ENCODE data around the gene POU3F3.

Gene POU3F3

GRCh38 chr2:104862058-104862941 lies 8.4 kb downstream of the POU3F3 start:
- no peak for FAIRE-seq

- FAIRE-seq, result no peak
These were observed 9.2 kb downstream of the POU3F3 start for GRCh38 chr2:104863146-104863467.

DNA sequence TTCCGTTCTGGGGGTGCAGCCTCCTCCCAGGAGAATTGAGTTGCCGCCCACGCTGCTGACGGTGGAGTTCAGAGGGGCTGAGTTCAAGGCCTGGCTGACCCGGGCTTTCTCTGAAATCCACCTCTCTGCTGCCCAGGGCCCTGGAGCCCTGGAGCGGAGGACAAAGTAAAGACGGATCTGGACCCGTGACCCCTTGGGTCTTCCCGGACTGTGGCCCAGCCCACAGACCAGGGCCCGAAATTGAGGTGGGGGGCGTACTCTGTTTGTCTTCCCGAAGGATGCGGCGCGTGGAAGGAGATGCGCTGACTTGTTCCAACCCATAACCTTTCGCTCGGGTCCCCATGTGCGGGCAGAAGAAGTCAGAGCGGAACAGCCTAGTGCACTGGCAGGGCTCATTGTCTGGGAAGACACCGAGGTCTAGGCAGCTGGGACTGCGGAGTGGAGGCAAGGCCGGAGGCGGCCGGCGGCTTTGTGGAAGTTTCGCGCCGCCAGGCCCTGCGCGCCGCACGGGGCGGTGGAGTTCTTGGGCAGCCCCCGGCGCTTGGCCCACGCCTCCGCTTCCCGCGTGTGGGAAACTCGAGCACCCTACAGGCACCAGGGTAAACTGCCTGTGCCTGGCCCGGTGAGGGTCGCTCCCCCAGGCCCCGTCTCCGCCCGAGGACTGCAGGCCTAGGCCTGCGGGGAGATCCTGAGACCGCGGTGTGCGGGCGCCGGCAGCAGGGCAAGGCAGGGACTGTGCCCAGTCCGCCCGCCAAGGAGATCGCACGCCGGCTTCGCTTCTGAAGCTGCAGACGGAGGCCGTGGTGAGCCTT lies 9.8 kb downstream of the POU3F3 start:
- FAIRE-seq, result no peak

- FAIRE-seq, result no peak
These were observed 10.6 kb downstream of the POU3F3 start for GRCh38 chr2:104864280-104865095.

GRCh38 chr2:104865096-104865470 lies 11.2 kb downstream of the POU3F3 start:
- FAIRE-seq, result no peak

- no peak for FAIRE-seq
These were observed 12.4 kb downstream of the POU3F3 start for GRCh38 chr2:104866122-104866864.

- FAIRE-seq, result no peak
These were observed 13.2 kb downstream of the POU3F3 start for GRCh38 chr2:104866883-104867812.

DNA sequence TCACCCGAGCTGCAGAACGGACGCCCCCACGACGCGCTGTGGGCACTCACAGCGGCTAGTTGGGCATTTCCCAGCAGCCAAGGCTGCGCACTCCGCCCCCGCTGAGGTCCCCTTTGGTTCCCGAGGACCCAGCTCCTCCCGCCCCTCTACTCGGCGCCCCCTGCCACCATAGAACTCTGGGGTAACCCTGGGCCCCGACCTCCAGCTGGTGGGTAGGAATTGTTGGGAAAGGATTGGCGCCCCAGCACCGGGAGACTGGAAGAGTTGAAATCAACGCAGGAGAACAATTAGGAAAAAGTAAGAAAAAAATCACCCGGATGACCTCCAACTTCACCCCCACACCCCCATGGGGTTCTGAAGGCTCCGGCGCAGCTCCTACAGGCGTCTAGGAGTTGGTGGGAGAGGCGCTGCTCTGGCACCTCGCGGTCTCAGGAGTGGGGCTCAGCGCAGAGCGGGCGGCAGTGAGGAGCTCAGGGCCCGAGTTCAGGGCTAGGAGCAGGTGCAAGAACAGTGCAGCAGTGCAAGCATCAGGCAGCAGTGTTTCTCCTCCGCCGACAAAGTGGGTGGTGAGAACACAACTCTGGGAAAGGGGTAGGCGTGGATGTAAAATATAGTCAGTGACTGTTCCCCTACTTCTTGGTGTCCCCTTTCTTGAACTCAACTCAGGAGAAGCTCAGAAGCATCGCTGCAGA lies 14.0 kb downstream of the POU3F3 start:
- FAIRE-seq, result no peak

- no peak for FAIRE-seq
These were observed 14.6 kb downstream of the POU3F3 start for GRCh38 chr2:104868505-104868866.

- FAIRE-seq, result no peak
These were observed 16.4 kb downstream of the POU3F3 start for GRCh38 chr2:104870100-104870975.

- no peak for FAIRE-seq
These were observed 17.7 kb downstream of the POU3F3 start for GRCh38 chr2:104871649-104871971.

- no peak for FAIRE-seq
These were observed 18.3 kb downstream of the POU3F3 start for GRCh38 chr2:104871972-104872865.

- FAIRE-seq, result no peak
These were observed 19.2 kb downstream of the POU3F3 start for GRCh38 chr2:104872866-104873688.

GRCh38 chr2:104873689-104874054 lies 19.8 kb downstream of the POU3F3 start:
- no peak for FAIRE-seq

GRCh38 chr2:104874230-104874629 lies 20.3 kb downstream of the POU3F3 start:
- FAIRE-seq, result no peak

- no peak for FAIRE-seq
These were observed 21.3 kb downstream of the POU3F3 start for GRCh38 chr2:104875262-104875661.

GRCh38 chr2:104876606-104877570 lies 23.0 kb downstream of the POU3F3 start:
- no peak for FAIRE-seq
